SK-N-SH (cell line): ENCODE data around the gene TCHP. TPM values are rescaled to one million over a fixed set of nuclear protein-coding genes. Genes with fewer than 3 reads are reported as not detected.

Source experiments
- CTCF ChIA-PET: fragments of 300-600, 350-600 bp; formaldehyde crosslinking; extraction: SDS; loops from one replicate; lab custom pipeline; 2021; lab: Yijun Ruan, JAX
- POLR2A ChIA-PET: fragments of 350-600 bp; sonication (Branson Sonifier 250); formaldehyde crosslinking; extraction: SDS; loops from one replicate; lab custom pipeline; 2020; ENCODE audit warnings: antibody characterized with exemption, inconsistent platforms; lab: Yijun Ruan, JAX
- DNase-seq: peaks from one replicate; pipeline ENCODE4 v3.0.0; 2012
- H2AFZ ChIP-seq: fragments of 200-600 bp; sonication (generic); 2 replicates; pipeline ENCODE4 v1.8.1; 2016; ENCODE audit warnings: antibody characterized with exemption, mild to moderate bottlenecking, low read depth
- H3F3A ChIP-seq: fragments of 200-600 bp; sonication (generic); replicated peaks from 2 replicates; pipeline ENCODE3; 2016; ENCODE audit warnings: antibody characterized with exemption, mild to moderate bottlenecking; ENCODE audit not compliant: insufficient read depth
- H3K27ac ChIP-seq, 2 experiments: fragments of 200-500 bp in 1 of 2; fragments of 200-600 bp in 1 of 2; sonication (Bioruptor generic) in 1 of 2; sonication (generic), shearing (Covaris generic) in 1 of 2; 2 replicates each; pipeline versions ENCODE4 v1.5.1 to v1.6.1; 2014 to 2016; ENCODE audit warnings: low read depth in 2 of 2, inconsistent platforms in 1 of 2, low read length in 1 of 2, mild to moderate bottlenecking in 1 of 2, mixed read lengths in 1 of 2
- H3K27me3 ChIP-seq: fragments of 200-600 bp; sonication (generic), shearing (Covaris generic); 2 replicates; pipeline ENCODE4 v1.6.1; 2016; ENCODE audit warnings: mixed run types; ENCODE audit not compliant: insufficient read depth
- H3K36me3 ChIP-seq, 2 experiments: fragments of 200-500 bp in 1 of 2; fragments of 200-600 bp in 1 of 2; sonication (Bioruptor generic) in 1 of 2; sonication (generic) in 1 of 2; replicated peaks in 1 of 2; 2 replicates each; pipeline versions ENCODE3 to v1.5.1; 2014 to 2016; ENCODE audit warnings: low read length in 1 of 2, mild to moderate bottlenecking in 1 of 2; ENCODE audit not compliant: insufficient read depth in 2 of 2, control insufficient read depth in 1 of 2
- H3K4me1 ChIP-seq, 2 experiments: fragments of 200-500 bp in 1 of 2; fragments of 200-600 bp in 1 of 2; sonication (Bioruptor generic) in 1 of 2; sonication (generic), shearing (Covaris generic) in 1 of 2; 2 replicates each; pipeline versions ENCODE4 v1.5.1 to v1.6.1; 2014 to 2016; ENCODE audit warnings: low read depth in 1 of 2, low read length in 1 of 2, mixed run types in 1 of 2; ENCODE audit not compliant: insufficient read depth in 2 of 2, control insufficient read depth in 1 of 2
- H3K4me2 ChIP-seq: fragments of 200-600 bp; sonication (generic), shearing (Covaris generic); 2 replicates; pipeline ENCODE4 v1.6.1; 2017; ENCODE audit warnings: mixed run types
- H3K4me3 ChIP-seq, 2 experiments: fragments of 200-500 bp in 1 of 2; fragments of 200-600 bp in 1 of 2; sonication (Bioruptor generic) in 1 of 2; sonication (generic), shearing (Covaris generic) in 1 of 2; 2 replicates each; pipeline versions ENCODE4 v1.5.1 to v1.8.1; 2014 to 2016; ENCODE audit warnings: low read depth in 2 of 2, inconsistent platforms in 1 of 2, low read length in 1 of 2, mild to moderate bottlenecking in 1 of 2, mixed read lengths in 1 of 2, moderate library complexity in 1 of 2
- H3K79me2 ChIP-seq: fragments of 200-600 bp; sonication (generic); 2 replicates; pipeline ENCODE4 v1.8.1; 2017; ENCODE audit warnings: mild to moderate bottlenecking; ENCODE audit not compliant: insufficient read depth
- H3K9ac ChIP-seq: fragments of 200-600 bp; sonication (generic); 2 replicates; pipeline ENCODE4 v1.6.1; 2017; ENCODE audit warnings: mixed run types
- H3K9me2 ChIP-seq: fragments of 200-600 bp; sonication (generic); 2 replicates; pipeline ENCODE4 v1.6.1; 2017; ENCODE audit warnings: mixed run types
- H3K9me3 ChIP-seq: fragments of 200-600 bp; sonication (generic); 2 replicates; pipeline ENCODE4 v1.6.1; 2017; ENCODE audit warnings: mixed run types, mild to moderate bottlenecking, moderate library complexity
- H4K20me1 ChIP-seq: fragments of 200-600 bp; sonication (generic); 2 replicates; pipeline ENCODE4 v1.6.1; 2017; ENCODE audit warnings: mild to moderate bottlenecking, mixed run types; ENCODE audit not compliant: insufficient read depth
- CHD2 ChIP-seq: fragments of 150-350 bp; IDR thresholded peaks from 2 replicates; pipeline ENCODE4 v1.6.1; 2018; ENCODE audit warnings: low read length; ENCODE audit not compliant: partially characterized antibody
- EP300 ChIP-seq, 2 experiments: IDR thresholded peaks; 2 replicates each; pipeline versions ENCODE4 v1.4.0 to v1.6.1; 2012; ENCODE audit warnings: borderline replicate concordance in 1 of 2, low read depth in 1 of 2, low read length in 1 of 2
- FOSL2 ChIP-seq: IDR thresholded peaks from 2 replicates; pipeline ENCODE4 v1.4.0; 2012; ENCODE audit warnings: low read depth, mild to moderate bottlenecking, moderate library complexity, borderline replicate concordance
- GABPA ChIP-seq: IDR thresholded peaks from 2 replicates; pipeline ENCODE4 v1.4.0; 2012; ENCODE audit warnings: low read depth, mild to moderate bottlenecking
- JUND ChIP-seq: IDR thresholded peaks from 2 replicates; pipeline ENCODE4 v1.4.0; 2012
- MAX ChIP-seq: IDR thresholded peaks from 2 replicates; pipeline ENCODE4 v1.4.0; 2012; ENCODE audit warnings: low read depth
- MEF2A ChIP-seq: IDR thresholded peaks from 2 replicates; pipeline ENCODE4 v1.4.0; 2012; ENCODE audit warnings: low read depth, borderline replicate concordance
- NFIC ChIP-seq: IDR thresholded peaks from 2 replicates; pipeline ENCODE4 v1.4.0; 2012; ENCODE audit warnings: borderline replicate concordance
- POLR2AphosphoS5 ChIP-seq: IDR thresholded peaks from 2 replicates; pipeline ENCODE4 v1.6.1; 2012; ENCODE audit warnings: low read depth, low read length
- RAD21 ChIP-seq: IDR thresholded peaks from 2 replicates; pipeline ENCODE4 v1.6.1; 2012; ENCODE audit warnings: mild to moderate bottlenecking, low read length
- RFX5 ChIP-seq: IDR thresholded peaks from 2 replicates; pipeline ENCODE4 v1.6.1; 2012; ENCODE audit warnings: mild to moderate bottlenecking, improper control_type of control experiment, low read length
- TCF12 ChIP-seq: IDR thresholded peaks from 2 replicates; pipeline ENCODE4 v1.4.0; 2012
- TEAD4 ChIP-seq: IDR thresholded peaks from 2 replicates; pipeline ENCODE4 v1.4.0; 2012; ENCODE audit warnings: mild to moderate bottlenecking, borderline replicate concordance; ENCODE audit not compliant: insufficient read depth
- ZBTB33 ChIP-seq: IDR thresholded peaks from 2 replicates; pipeline ENCODE4 v1.4.0; 2012; ENCODE audit warnings: low read depth, borderline replicate concordance
- WGBS: methylation state at CpG from one replicate; pipeline ENCODE4 v1.1.6; 2017; ENCODE audit warnings: low lambda C conversion rate; 5-methylcytosine and 5-hydroxymethylcytosine counted together
- polyA plus RNA-seq, 3 experiments: library from polyadenylated mRNA; depleted of rRNA; stranded (reverse); fragments of >200 nt; gene quantifications; 2 replicates each; pipeline ENCODE4 v1.2.3, GENCODE V29; 2012
- TF ChIP-seq, protein P1 (sequence below): fragments of 150-350 bp; IDR thresholded peaks from 2 replicates; pipeline ENCODE4 v1.6.1; 2017; ENCODE audit warnings: antibody characterized with exemption, low read length, low read depth, borderline replicate concordance
- TF ChIP-seq, protein P2 (sequence below): IDR thresholded peaks from 2 replicates; pipeline ENCODE4; 2012
- TF ChIP-seq, protein P3 (sequence below): fragments of 200-600 bp; sonication (generic); IDR thresholded peaks from 2 replicates; pipeline ENCODE4 v1.6.1; 2017; ENCODE audit warnings: antibody characterized with exemption, mild to moderate bottlenecking, moderate library complexity
- TF ChIP-seq, protein P4 (sequence below): IDR thresholded peaks from 2 replicates; pipeline ENCODE4 v1.4.0; 2012; ENCODE audit warnings: low read depth, borderline replicate concordance

The TCHP gene
- polyA plus RNA-seq, 1 of the 3 experiments (the other 2 are of a cell fraction), result 37.3 TPM

DNA sequence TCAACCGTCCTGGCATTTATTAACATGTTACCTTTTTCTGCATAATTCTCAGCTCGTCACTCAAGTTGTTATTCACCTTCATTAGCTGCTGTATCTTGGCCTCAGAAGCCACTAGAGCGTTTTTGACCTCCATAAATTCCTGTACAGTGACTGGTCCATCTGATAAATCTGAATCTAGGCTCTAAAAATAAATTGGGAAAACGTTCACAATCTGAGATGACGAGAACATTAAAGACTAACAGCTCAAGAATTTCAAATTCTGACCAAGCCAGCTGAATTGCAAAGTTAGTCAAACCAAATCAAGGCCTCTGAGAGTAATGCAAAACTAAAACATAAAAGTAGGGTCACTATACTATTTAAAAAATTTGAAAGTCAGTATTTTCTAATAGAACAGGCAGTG lies 51.1 kb downstream of the TCHP start (continued):
- TF ChIP-seq, protein P1, sequence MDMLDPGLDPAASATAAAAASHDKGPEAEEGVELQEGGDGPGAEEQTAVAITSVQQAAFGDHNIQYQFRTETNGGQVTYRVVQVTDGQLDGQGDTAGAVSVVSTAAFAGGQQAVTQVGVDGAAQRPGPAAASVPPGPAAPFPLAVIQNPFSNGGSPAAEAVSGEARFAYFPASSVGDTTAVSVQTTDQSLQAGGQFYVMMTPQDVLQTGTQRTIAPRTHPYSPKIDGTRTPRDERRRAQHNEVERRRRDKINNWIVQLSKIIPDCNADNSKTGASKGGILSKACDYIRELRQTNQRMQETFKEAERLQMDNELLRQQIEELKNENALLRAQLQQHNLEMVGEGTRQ, result no peak
- no peak for TF ChIP-seq ZBTB33
- TF ChIP-seq, protein P2, sequence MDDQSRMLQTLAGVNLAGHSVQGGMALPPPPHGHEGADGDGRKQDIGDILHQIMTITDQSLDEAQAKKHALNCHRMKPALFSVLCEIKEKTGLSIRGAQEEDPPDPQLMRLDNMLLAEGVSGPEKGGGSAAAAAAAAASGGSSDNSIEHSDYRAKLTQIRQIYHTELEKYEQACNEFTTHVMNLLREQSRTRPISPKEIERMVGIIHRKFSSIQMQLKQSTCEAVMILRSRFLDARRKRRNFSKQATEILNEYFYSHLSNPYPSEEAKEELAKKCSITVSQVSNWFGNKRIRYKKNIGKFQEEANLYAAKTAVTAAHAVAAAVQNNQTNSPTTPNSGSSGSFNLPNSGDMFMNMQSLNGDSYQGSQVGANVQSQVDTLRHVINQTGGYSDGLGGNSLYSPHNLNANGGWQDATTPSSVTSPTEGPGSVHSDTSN, result peak; percentile 81
- TF ChIP-seq EP300 (IDR thresholded peaks at IDR 0.05; ENCODE audit: borderline replicate concordance in 1 of 2, low read depth in 1 of 2, low read length in 1 of 2), result peak in 1 of 2 experiments; percentile 88; a peak in 2 of 4 replicates

DNA sequence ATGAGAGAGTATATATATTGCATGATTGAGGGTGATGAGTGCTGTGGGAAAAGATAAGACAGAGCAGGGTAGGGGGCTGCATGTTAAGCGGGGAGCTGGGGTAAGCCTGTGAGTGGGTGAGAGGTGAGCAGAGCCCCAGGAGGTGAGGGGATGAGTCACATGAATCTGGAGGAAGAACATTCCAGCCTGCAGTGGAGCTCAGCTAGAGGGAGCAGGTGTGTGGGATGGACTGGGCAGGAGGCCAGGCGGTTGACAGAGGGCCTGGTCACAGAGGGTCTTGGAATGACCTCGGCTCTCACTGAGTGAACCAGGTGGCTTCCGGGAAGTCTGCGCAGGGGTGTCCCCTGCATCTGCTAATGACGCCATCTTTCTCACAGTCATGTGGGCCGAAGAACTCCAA lies 51.7 kb downstream of the TCHP start:
- CTCF ChIA-PET, result no interaction called here
- no peaks in the 10 kb centered on the region for H3K27me3 ChIP-seq
- no peaks in the 10 kb centered on the region for H3K9me3 ChIP-seq
- H3K79me2 ChIP-seq, result no peaks in the 10 kb centered on the region
- peaks cover 52% of the 10 kb centered on the region for H3F3A ChIP-seq
- peaks cover 10 to 54% of the 10 kb centered on the region in 2 experiments for H3K4me1 ChIP-seq
- H2AFZ ChIP-seq, result no peak overlapping the region
- POLR2A ChIA-PET, result no interaction called here
- peaks cover 3% of the 10 kb centered on the region; the same call in 1 of the 2 replicates for H4K20me1 ChIP-seq
- H3K4me3 ChIP-seq, result 0 out of 4 replicates have a peak overlapping the region, but pooled peaks of 1 of the 2 experiments have one; percentile 20
- peaks cover 36 to 57% of the 10 kb centered on the region in 2 experiments for H3K36me3 ChIP-seq
- DNase-seq, result no peak
- peak overlapping the region; percentile 60 for H3K4me2 ChIP-seq
- peak overlapping the region; percentile 76 to 92 for H3K27ac ChIP-seq
- WGBS, result 60% methylated on average over 7 of the region's 7 CpGs
- H3K9me2 ChIP-seq, result no peaks in the 10 kb centered on the region
- H3K9ac ChIP-seq, result peak overlapping the region; percentile 53
- peak; percentile 59; the same call in 1 of the 2 replicates for TF ChIP-seq ZBTB33
- TF ChIP-seq, protein P3, sequence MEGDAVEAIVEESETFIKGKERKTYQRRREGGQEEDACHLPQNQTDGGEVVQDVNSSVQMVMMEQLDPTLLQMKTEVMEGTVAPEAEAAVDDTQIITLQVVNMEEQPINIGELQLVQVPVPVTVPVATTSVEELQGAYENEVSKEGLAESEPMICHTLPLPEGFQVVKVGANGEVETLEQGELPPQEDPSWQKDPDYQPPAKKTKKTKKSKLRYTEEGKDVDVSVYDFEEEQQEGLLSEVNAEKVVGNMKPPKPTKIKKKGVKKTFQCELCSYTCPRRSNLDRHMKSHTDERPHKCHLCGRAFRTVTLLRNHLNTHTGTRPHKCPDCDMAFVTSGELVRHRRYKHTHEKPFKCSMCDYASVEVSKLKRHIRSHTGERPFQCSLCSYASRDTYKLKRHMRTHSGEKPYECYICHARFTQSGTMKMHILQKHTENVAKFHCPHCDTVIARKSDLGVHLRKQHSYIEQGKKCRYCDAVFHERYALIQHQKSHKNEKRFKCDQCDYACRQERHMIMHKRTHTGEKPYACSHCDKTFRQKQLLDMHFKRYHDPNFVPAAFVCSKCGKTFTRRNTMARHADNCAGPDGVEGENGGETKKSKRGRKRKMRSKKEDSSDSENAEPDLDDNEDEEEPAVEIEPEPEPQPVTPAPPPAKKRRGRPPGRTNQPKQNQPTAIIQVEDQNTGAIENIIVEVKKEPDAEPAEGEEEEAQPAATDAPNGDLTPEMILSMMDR, result no peak
- TF ChIP-seq NFIC, result peak; percentile 89
- peak; percentile 67 for TF ChIP-seq JUND
- peak; percentile 73 for TF ChIP-seq TEAD4
- no peak for TF ChIP-seq CHD2
- no peak for TF ChIP-seq RFX5
- TF ChIP-seq, protein P1, result no peak
- peak; percentile 59; the same call in 1 of the 2 replicates for TF ChIP-seq MEF2A
- TF ChIP-seq RAD21, result no peak
- peak; percentile 72 for TF ChIP-seq FOSL2
- peak in 1 of 2 experiments; percentile 63; a peak in 1 of 4 replicates for TF ChIP-seq EP300 (IDR thresholded peaks at IDR 0.05; ENCODE audit: borderline replicate concordance in 1 of 2, low read depth in 1 of 2, low read length in 1 of 2)
- no peak for TF ChIP-seq POLR2AphosphoS5
- TF ChIP-seq MAX, result peak; percentile 36; the same call in 1 of the 2 replicates
- TF ChIP-seq, protein P4, sequence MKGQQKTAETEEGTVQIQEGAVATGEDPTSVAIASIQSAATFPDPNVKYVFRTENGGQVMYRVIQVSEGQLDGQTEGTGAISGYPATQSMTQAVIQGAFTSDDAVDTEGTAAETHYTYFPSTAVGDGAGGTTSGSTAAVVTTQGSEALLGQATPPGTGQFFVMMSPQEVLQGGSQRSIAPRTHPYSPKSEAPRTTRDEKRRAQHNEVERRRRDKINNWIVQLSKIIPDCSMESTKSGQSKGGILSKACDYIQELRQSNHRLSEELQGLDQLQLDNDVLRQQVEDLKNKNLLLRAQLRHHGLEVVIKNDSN, result 0 out of 2 replicates have a peak, but pooled peaks have one; percentile 14
- TF ChIP-seq TCF12, result peak; percentile 87
- TF ChIP-seq, protein P2, result peak; percentile 62
- TF ChIP-seq GABPA, result no peak
